NB4 (cell line): ENCODE data around the gene TENM4.

Experiments used
- DNase-seq: peaks from one replicate; pipeline ENCODE4 v3.0.0; 2010; ENCODE audit warnings: low read depth
- H3K4me3 ChIP-seq: one replicate; pipeline ENCODE4 v1.5.1; 2011; ENCODE audit warnings: mild to moderate bottlenecking, low read depth, low read length, moderate library complexity
- MAX ChIP-seq: IDR thresholded peaks from 2 replicates; pipeline ENCODE4 v1.6.1; 2011; ENCODE audit warnings: low read depth, low read length
- MYC ChIP-seq: IDR thresholded peaks from 2 replicates; pipeline ENCODE4 v1.6.1; 2011; ENCODE audit warnings: low read depth, low read length
- POLR2A ChIP-seq: IDR thresholded peaks from 2 replicates; pipeline ENCODE4 v1.6.1; 2011; ENCODE audit warnings: mild to moderate bottlenecking; ENCODE audit not compliant: insufficient read length; ENCODE audit errors: extremely low read depth
- TF ChIP-seq, protein P1 (sequence below): IDR thresholded peaks from one replicate; pipeline ENCODE4 v1.5.1; 2012; ENCODE audit warnings: low read depth, low read length

The TENM4 gene

GRCh38 chr11:79165908-79166307 lies 274.9 kb downstream of the TENM4 start:
- H3K4me3 ChIP-seq = no peak overlapping the region
- TF ChIP-seq, protein P1, sequence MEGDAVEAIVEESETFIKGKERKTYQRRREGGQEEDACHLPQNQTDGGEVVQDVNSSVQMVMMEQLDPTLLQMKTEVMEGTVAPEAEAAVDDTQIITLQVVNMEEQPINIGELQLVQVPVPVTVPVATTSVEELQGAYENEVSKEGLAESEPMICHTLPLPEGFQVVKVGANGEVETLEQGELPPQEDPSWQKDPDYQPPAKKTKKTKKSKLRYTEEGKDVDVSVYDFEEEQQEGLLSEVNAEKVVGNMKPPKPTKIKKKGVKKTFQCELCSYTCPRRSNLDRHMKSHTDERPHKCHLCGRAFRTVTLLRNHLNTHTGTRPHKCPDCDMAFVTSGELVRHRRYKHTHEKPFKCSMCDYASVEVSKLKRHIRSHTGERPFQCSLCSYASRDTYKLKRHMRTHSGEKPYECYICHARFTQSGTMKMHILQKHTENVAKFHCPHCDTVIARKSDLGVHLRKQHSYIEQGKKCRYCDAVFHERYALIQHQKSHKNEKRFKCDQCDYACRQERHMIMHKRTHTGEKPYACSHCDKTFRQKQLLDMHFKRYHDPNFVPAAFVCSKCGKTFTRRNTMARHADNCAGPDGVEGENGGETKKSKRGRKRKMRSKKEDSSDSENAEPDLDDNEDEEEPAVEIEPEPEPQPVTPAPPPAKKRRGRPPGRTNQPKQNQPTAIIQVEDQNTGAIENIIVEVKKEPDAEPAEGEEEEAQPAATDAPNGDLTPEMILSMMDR = no peak
- no peak for TF ChIP-seq MAX
- TF ChIP-seq MYC = no peak
- TF ChIP-seq POLR2A = no peak
- no peak for DNase-seq

GRCh38 chr11:79160791-79161403 lies 279.9 kb downstream of the TENM4 start:
- no peak overlapping the region for H3K4me3 ChIP-seq
- peak; percentile 25 for DNase-seq
- no peak for TF ChIP-seq POLR2A
- TF ChIP-seq, protein P1 = peak; percentile 35

DNA sequence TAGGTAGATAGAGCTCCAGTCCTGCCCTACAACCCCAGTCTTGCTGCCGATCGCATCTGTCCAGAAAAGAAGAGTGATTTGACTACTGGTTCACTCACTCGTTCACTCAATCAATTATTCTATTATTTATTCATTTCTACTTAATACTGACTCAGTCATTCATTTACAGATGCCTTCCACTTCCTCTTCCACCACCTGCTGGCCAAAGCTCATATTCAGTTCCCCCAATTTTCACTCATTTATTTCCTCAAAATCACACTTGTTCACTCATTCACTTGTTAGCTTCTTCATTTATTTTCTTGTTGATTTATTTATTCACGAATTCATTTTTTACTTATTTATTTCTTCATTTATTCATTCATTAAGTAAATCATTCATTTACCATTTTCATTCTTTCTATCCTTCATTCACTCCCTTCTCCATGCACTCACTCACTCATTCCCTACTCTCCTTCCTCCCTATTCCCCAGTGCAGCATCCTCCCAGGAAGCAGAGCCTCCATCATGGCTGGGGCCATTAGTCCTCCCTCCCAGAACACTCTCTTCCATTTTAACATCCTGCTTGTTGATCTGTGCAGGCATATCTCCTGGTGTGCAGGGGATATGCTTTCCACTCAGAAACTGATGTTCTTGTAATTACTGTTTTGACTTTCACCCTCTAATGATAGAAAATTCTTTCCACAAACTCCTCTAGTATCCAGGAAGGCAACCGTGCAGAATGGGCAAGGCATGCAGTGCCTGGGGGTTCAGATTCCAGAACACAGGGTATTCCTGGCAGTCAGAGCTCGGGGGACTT lies 281.0 kb downstream of the TENM4 start:
- no peak for TF ChIP-seq POLR2A
- TF ChIP-seq MAX = no peak
- H3K4me3 ChIP-seq = no peak overlapping the region
- no peak for DNase-seq

GRCh38 chr11:79157738-79158137 lies 283.1 kb downstream of the TENM4 start:
- no peak for TF ChIP-seq POLR2A
- TF ChIP-seq, protein P1 = no peak
- no peak for TF ChIP-seq MAX
- no peak for TF ChIP-seq MYC

DNA sequence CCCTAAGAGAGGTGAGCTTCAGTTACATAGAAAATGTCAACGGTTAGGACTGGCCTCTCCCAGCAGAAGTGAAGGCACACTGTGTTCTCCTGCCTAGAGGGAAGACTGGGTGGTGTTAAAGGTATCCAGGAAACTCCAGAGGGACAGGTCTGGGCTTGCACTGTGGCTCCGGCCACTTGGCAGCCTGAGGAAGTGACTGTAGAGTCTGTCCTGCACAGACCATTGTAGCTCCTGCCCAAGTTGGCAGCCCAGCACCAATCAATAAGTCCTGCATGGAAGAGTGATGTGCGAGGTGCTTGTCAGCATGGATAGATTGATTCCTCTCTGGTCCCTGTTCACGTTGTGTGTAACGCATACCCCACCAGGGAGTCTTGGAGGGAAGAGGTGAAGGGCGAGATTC lies 284.8 kb downstream of the TENM4 start:
- DNase-seq = no peak
- TF ChIP-seq, protein P1 = no peak
- TF ChIP-seq POLR2A (no peak), MAX (no peak), MYC (no peak)
- H3K4me3 ChIP-seq = no peak overlapping the region

More at GRCh38 chr11:79157738-79158137, 283.1 kb downstream of the TENM4 start:
- no peak for DNase-seq
- H3K4me3 ChIP-seq = no peak overlapping the region

DNA sequence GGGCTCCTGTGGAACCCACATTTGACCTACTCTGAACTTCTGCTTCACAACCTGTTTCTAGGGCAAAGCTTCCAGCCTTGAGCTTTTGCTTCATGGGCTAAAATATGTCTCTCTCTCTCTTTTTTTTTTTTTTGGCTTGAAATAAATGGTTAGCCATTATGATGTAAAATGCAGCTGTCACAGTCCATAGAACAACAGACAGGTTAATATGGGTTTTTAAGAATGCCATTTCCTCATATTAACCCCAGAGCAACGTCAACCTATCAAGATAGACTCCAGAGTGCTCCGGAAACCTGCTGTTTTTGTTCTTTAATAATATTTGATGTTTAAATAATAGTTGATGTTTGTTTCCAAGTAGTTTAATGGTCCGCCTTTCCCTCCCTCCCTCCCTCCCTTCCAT lies 285.6 kb downstream of the TENM4 start:
- DNase-seq = no peak
- no peak overlapping the region for H3K4me3 ChIP-seq
- TF ChIP-seq MAX = no peak
- no peak for TF ChIP-seq MYC
- TF ChIP-seq, protein P1 = no peak
- no peak for TF ChIP-seq POLR2A
